Activated gamma-delta T cell (primary cell): ENCODE data around the gene BIN2.
"Not testable (repeated sequence)": the region's sequence is repeated elsewhere in the genome, so short reads cannot be mapped to it uniquely, and the experiment has no call there.

ENCODE experiments used
- DNase-seq: peaks from one replicate; lab custom pipeline; 2025; lab: John Stamatoyannopoulos, UW

The BIN2 gene

DNA sequence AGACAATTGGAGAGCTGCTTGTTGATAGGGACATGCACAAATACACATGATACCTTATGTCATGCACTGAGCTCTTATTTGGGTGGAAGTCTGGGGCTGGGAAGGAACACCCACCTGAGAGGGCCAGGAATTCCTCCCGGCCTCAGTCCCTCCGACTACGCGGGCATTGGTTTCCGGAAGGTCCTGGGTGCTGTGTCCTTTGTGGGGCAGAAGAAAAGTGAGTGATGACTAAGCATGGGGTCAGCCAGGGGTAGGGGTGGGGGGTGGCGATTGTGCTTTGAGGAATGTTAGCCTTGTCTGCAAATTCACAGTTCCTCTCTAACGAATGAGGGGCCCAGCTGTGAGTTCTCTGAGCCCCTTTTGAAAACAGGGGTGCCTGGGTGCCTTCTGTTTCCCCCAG is 21.7 kb upstream of the BIN2 start:
- no peak for DNase-seq

DNA sequence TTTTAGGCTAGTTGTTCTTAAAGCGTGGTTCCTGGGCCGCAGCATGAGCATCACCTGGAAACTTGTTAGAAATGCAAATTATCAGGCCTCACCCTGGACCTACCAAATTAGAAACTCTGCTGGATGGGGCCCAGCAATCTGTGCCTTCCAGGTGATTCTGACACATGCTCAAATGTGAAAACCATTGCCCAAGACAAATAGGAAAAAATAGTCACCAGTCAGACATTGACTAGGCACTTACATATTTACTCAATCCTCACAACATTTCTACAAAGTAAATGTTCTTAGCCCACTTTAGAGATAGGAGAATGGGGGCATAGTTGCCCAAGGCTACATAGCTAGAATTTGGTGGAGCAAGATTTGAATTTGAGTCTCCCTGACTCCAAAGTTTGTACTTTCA is 19.2 kb upstream of the BIN2 start:
- no peak for DNase-seq

- DNase-seq: no peak
Observed at GRCh38 chr12:51342416-51342815, 18.4 kb upstream of the BIN2 start.

GRCh38 chr12:51341251-51342007 is 17.5 kb upstream of the BIN2 start:
- no peak for DNase-seq

- no peak for DNase-seq
Observed at GRCh38 chr12:51339750-51340149, 15.8 kb upstream of the BIN2 start.

DNA sequence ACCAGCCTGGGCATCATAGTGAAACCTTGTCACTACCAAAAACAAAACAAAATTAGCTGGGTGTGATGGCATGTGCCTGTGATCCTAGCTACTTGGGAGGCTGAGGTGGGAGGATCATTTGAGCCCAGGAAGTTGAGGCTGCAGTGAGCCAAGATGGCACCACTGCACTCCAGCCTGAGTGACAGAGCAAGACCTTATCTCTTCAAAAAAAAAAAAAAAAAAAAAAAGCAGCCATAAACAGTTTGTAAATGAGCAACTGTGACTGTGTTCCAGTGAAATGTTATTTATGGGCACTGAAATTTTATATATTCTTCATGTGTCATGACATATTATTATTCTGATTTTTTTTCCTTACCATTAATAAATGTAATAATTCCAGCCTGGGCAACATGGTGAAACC is 13.4 kb upstream of the BIN2 start:
- not testable (repeated sequence) for DNase-seq

DNA sequence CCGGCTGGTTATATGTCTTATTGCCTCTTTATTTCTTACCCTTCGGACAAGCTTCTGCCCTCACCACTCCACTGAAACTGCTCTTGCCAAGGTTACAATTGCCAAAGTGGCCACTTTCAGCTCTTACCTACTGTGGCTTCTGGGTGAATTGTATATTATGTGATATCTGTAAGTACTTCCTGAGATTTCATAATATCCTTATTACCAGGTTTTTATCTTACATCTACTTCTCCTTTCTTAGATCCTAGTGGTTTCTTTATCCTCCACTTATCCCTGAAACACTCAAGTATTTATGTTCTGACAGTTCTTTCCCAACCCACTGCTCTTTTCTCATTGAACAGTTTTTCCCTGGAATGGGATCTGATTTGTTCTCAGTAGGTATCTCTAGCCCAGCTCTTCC is 12.0 kb upstream of the BIN2 start:
- DNase-seq: no peak

DNA sequence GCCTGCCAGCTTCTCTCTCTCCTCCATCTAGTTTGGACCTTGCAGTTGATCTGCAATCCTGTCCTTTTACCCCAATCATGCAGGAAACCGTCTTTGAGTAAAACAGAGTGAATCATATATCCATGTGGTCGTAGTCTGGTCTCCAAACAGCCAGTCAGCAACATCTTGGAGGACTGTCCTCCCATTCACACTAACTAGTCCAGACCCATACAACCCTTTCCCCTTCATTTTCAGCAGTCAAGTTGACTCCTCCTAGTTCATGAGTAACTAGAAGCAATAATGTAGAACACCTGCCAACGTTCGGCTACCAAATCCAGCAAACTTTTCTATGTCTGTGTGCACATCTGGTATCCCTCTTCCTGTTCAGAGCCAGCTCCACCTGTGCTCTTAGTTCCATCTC is 10.8 kb upstream of the BIN2 start:
- no peak for DNase-seq

GRCh38 chr12:51333536-51333935 is 9.6 kb upstream of the BIN2 start:
- no peak for DNase-seq

DNA sequence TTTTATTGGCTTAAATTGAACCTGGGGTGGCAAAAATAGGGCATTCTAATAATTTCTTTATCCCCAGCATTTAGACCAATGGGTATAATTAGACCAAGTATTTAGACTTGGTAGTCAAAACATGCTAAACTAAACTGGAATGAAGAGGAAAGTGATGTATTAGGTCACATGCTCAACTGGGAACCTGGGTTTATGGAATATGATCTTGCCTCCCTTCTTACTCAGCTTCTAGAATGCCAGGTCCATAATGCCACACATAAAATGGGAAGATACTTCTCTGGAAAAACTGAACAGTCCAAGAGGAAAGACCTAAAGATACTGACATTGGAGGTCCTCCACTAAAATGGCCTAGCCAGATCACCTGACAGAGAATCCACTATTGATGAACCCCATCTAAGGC is 6.2 kb upstream of the BIN2 start:
- DNase-seq: no peak

DNA sequence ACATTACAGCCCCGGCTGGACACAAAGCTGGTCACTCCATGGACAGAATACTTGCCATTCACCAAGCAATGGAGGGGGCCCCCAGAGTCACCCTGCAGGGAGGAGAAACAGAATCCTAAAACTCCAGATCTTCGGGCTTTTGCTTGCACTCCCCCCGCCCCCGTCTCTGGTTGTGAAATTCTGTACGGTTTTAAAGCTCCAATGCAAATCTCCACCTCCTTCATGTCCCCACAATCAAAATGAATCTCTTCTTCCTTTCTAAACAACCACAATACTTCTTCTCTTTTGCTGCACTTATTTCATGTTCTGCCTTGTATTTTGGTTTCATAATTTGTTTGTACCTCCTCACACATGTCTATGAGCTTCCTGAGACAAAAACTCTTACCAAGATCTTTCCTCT is 5.8 kb upstream of the BIN2 start:
- DNase-seq: no peak

- DNase-seq: no peak
Observed at GRCh38 chr12:51328587-51328986, 4.6 kb upstream of the BIN2 start.

DNA sequence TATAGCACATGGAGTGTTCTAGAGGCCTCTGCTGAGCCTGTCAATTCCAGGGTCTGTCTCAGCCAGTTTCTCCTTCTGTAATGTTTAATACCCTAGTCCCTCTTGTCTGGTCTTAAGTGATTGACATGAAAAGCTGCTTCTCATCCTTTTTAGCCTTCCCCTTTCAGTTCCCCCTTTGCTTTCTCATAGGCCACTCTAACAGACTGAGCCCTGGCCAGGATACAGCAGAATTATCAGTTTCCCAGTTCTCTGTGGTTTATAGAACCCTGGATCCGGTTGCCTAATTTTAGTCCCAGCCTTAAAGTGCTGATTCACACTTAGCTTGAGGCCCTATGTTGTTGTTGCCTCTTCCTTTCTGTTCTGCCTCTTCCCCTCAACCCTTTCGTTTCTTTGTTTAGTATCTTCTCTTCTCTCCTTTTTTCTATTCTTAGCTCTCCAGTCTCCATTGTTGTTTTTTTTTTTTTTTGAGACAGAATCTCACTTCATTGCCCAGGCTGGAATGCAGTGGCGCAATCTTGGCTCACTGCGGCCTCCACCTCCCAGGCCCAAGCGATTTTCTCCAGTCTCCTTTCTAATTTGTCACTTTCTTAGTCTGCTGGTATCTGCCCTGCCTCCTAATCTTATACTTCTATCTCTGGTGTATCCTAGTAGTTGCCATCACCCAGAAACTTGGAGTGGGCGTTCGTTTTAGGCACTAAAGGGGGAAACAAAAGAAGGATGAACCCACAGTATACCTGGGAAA is 2.9 kb upstream of the BIN2 start:
- DNase-seq: no peak

GRCh38 chr12:51324953-51325352 is 979 bp upstream of the BIN2 start:
- DNase-seq: no peak

DNA sequence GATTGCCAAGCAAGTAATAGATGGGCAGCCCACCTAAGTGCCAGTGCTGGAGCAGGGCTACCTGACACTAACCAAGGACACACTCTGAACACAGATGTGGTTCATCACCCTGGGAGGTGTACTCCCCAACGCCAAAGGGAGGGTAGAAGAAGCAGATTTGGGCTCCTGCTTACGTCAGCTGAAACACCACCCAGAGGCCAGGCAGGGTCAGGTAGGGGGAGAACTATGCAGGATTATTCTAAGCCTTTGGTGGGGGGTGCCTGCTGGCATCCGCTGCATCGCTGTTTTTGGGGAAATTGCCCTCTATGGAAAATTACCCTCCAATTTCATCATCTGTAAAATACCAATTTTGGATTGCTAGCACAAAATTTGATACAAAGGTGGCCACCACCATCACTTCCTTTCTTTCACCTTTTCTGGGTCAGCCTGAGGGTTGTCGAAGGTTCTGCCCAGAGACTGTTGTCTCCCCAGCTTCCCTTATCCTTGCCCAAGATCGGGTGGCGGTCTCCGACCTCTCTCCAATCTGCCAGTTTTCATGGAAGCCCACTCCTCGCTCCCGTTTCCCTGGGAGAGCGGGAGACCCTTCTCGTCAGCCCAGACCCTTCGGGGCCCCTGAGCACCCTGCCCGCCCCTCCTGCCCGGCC is 535 bp downstream of the BIN2 start:
- no peak for DNase-seq

DNA sequence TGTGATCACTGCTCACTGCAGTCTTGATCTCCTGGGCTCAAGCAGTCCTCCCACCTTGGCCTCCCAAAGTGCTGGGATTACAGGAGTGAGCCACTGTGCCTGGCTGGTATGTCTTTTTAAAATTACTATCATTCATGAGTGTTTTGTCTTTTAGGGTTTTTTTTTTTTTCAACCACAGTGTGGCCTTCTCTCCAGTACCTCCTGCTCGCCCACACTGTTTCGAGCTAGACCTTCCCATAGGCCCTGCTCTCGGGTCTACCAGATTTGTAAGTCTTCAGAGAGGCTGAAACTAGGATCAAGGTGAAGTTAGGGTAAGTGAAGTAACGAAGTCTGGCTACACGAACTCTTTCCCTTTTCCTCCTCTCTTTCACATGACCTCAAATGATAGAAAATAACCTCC is 1.5 kb downstream of the BIN2 start:
- no peak for DNase-seq

GRCh38 chr12:51321882-51322281 is 2.1 kb downstream of the BIN2 start:
- DNase-seq: no peak

- no peak for DNase-seq
Observed at GRCh38 chr12:51320695-51321320, 3.2 kb downstream of the BIN2 start.

GRCh38 chr12:51320311-51320694 is 3.7 kb downstream of the BIN2 start:
- no peak for DNase-seq

GRCh38 chr12:51318846-51319599 is 5.0 kb downstream of the BIN2 start:
- no peak for DNase-seq

DNA sequence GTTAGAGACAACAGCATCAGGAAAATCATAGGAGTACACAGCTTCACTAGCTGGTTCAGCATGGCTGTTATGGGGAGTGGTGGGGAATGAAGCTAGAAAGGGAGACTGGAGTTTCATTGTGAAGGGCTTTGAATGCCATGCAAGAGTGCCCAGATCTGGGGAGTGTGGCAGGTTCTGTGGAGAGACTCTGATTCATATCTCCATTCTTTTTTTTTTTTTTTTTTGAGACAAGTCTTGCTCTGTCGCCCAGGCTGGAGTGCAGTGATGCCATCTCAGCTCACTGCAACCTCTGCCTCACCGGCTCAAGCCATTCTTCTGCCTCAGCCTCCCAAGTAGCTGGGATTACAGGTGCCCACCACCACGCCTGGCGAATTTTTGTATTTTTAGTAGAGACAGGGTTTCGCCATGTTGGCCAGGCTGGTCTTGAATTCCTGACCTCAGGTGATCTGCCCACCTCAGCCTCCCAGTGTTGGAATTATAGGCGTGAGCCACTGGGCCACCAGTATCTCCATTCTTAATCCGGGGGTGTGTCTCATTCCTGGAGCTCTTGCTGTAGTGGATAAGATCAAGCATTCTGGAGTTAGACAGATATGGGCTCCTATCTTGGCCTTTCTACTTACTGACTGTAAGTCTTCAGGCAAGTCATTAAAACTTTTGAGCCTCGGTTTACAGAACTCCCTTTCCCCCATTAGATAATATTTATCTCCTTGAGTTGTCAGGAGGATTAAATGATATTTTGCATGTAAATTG is 5.7 kb downstream of the BIN2 start:
- DNase-seq: not testable (repeated sequence)
